DND-41 (cell line): Measurements from ENCODE around the gene CEP55.

Experiments used
- ATAC-seq: fragments of 200-7000 bp; cut with Tn5 transposase; 3 replicates; pipeline ENCODE4 v1.9.1; 2021; ENCODE audit warnings: low read depth; ENCODE audit not compliant: insufficient read depth
- DNase-seq: peaks from one replicate; pipeline ENCODE4 v3.0.0-alpha.2; 2020
- H2AFZ ChIP-seq: 2 replicates; pipeline ENCODE4 v1.6.0; 2012; ENCODE audit warnings: low read depth, low read length
- H3K27ac ChIP-seq: 2 replicates; pipeline ENCODE4 v1.5.1; 2012; ENCODE audit warnings: low read length, inconsistent platforms
- H3K27me3 ChIP-seq: fragments of 200-600 bp; sonication (generic); 2 replicates; pipeline ENCODE4 v1.6.0; 2012; ENCODE audit warnings: low read length, mild to moderate bottlenecking, inconsistent platforms; ENCODE audit not compliant: insufficient read depth, poor library complexity
- H3K36me3 ChIP-seq: 2 replicates; pipeline ENCODE4 v1.5.1; 2012; ENCODE audit warnings: low read length, inconsistent platforms; ENCODE audit not compliant: insufficient read depth
- H3K4me1 ChIP-seq: 2 replicates; pipeline ENCODE4 v1.5.1; 2012; ENCODE audit warnings: mild to moderate bottlenecking, low read length; ENCODE audit not compliant: insufficient read depth
- H3K4me2 ChIP-seq: 2 replicates; pipeline ENCODE4 v1.6.0; 2012; ENCODE audit warnings: mild to moderate bottlenecking, moderate library complexity, low read length, inconsistent platforms; ENCODE audit not compliant: insufficient read depth
- H3K4me3 ChIP-seq, 2 experiments: fragments of 200-600 bp in 1 of 2; shearing (Covaris generic) in 1 of 2; 2 replicates each; pipeline ENCODE4 v1.5.1; 2012 to 2016; ENCODE audit warnings: inconsistent platforms in 2 of 2, low read length in 2 of 2, mild to moderate bottlenecking in 2 of 2, low read depth in 1 of 2, moderate library complexity in 1 of 2
- H3K79me2 ChIP-seq: 2 replicates; pipeline ENCODE4 v1.6.0; 2012; ENCODE audit warnings: low read length, inconsistent platforms; ENCODE audit not compliant: insufficient read depth
- H3K9ac ChIP-seq: 2 replicates; pipeline ENCODE4 v1.6.0; 2012; ENCODE audit warnings: low read depth, mild to moderate bottlenecking, inconsistent platforms, low read length, moderate library complexity
- H3K9me3 ChIP-seq: 2 replicates; pipeline ENCODE4 v1.5.1; 2012; ENCODE audit warnings: low read length, moderate library complexity, mild to moderate bottlenecking, inconsistent platforms; ENCODE audit not compliant: insufficient read depth, severe bottlenecking
- H4K20me1 ChIP-seq: 2 replicates; pipeline ENCODE4 v1.6.0; 2012; ENCODE audit warnings: low read length; ENCODE audit not compliant: insufficient read depth
- EZH2 ChIP-seq: IDR thresholded peaks from 3 replicates; pipeline ENCODE4 v1.6.1; 2012; ENCODE audit warnings: borderline replicate concordance, low read depth, mild to moderate bottlenecking, moderate library complexity, low read length, inconsistent platforms; ENCODE audit not compliant: severe bottlenecking
- TF ChIP-seq, protein P1 (sequence below): IDR thresholded peaks from 2 replicates; pipeline ENCODE4 v1.5.1; 2012; ENCODE audit warnings: borderline replicate concordance, low read length, moderate library complexity, mild to moderate bottlenecking; ENCODE audit not compliant: poor library complexity, severe bottlenecking; ENCODE audit errors: extremely low read depth

The CEP55 gene

DNA sequence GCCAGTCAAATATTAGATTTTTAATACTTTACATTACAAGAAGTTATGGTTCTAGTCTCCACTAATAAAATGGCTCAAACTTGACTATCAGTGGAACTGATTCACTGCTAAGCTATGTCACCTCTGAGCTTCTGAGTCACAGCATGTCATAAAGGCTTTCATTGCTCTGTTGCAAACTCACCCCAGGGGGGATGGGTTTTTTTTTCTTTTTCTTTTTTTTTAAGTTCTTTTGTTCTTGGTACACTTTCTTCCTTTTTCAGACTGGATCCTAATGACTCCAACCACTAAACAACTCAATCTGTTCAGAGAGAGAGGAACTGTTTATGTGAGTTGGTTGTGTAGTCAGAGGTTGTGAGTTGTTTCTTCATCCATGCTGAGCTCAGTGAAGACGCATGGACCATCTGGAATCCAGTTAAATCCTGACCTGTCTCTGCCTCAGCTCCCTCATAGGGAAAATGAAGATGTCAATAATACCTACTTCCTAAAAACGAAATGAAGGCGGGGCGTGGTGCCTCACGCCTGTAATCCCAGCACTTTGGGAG lies 25.2 kb upstream of the CEP55 start:
- Histone ChIP-seq H3K27ac (no peak overlapping the region), H3K4me2 (no peak overlapping the region), H3K27me3 (no peaks in the 10 kb centered on the region), H3K36me3 (no peaks in the 10 kb centered on the region), H3K9me3 (no peaks in the 10 kb centered on the region), H4K20me1 (no peaks in the 10 kb centered on the region), H3K79me2 (no peaks in the 10 kb centered on the region), H3K4me3 (no peak overlapping the region), H3K4me1 (no peaks in the 10 kb centered on the region), H3K9ac (no peak overlapping the region), H2AFZ (no peak overlapping the region)
- TF ChIP-seq, protein P1, sequence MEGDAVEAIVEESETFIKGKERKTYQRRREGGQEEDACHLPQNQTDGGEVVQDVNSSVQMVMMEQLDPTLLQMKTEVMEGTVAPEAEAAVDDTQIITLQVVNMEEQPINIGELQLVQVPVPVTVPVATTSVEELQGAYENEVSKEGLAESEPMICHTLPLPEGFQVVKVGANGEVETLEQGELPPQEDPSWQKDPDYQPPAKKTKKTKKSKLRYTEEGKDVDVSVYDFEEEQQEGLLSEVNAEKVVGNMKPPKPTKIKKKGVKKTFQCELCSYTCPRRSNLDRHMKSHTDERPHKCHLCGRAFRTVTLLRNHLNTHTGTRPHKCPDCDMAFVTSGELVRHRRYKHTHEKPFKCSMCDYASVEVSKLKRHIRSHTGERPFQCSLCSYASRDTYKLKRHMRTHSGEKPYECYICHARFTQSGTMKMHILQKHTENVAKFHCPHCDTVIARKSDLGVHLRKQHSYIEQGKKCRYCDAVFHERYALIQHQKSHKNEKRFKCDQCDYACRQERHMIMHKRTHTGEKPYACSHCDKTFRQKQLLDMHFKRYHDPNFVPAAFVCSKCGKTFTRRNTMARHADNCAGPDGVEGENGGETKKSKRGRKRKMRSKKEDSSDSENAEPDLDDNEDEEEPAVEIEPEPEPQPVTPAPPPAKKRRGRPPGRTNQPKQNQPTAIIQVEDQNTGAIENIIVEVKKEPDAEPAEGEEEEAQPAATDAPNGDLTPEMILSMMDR = no peak
- TF ChIP-seq EZH2 = no peak
- no peak for DNase-seq
- ATAC-seq = no peak

DNA sequence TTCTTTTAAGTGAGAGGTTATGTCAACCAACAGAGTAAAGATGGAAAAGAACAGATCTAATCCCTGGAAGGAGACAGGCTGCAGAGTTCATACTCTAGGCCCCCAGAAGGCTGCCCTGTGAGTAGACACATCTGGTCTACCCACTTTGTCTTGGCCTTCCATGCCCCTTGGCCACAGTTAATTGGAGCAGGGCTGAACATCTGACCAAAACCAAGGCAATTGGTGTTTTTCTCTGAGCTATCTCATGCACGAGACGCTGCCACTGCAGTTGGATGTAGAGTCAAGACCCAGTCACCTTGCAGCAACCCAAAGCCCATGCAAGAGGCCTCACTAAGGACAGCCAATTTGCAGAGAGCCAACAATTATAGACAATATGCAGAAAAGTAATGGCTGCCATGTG lies 23.3 kb upstream of the CEP55 start:
- no peak for TF ChIP-seq EZH2
- TF ChIP-seq, protein P1 = no peak
- no peak for ATAC-seq
- H2AFZ ChIP-seq = no peak overlapping the region
- no peaks in the 10 kb centered on the region for H3K27me3 ChIP-seq
- no peak overlapping the region for H3K9ac ChIP-seq
- H4K20me1 ChIP-seq = no peaks in the 10 kb centered on the region
- H3K9me3 ChIP-seq = no peaks in the 10 kb centered on the region
- no peak overlapping the region for H3K27ac ChIP-seq
- H3K4me1 ChIP-seq = no peaks in the 10 kb centered on the region
- no peaks in the 10 kb centered on the region for H3K79me2 ChIP-seq
- no peak overlapping the region for H3K4me3 ChIP-seq
- no peak overlapping the region for H3K4me2 ChIP-seq
- no peaks in the 10 kb centered on the region for H3K36me3 ChIP-seq
- DNase-seq = no peak

DNA sequence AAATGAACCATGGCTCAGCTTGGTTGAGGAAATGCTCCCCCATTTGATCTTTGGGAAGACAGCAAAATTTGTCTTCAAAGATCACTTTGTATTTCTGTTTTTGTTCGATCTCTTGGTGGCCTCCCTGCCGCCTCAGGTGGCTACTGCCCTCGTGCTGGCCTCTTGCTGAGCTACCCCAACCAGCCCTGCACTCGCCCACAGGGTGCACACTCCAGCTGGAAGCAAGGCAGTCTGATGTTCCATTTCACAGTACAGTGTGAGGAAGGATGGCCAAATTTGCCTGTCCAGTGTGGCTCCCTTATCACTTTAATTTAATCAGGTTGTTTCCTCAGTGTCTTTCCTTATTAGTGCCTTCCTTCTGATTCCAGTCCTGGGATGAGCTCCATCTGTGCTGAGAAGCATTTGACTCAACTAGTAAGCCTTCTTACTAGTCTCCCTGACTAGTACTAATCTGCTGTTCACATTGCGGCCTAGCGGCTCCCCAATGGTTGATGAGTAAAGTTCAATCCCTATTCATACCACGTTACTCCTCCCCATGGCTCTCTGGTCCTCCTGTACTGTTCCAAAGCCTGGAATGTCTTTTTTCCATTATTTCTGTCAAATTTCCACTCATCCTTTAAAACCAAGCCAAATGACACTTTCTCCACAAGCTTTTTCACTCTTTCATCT lies 22.5 kb upstream of the CEP55 start:
- Histone ChIP-seq H3K9me3 (no peaks in the 10 kb centered on the region), H3K4me1 (no peaks in the 10 kb centered on the region), H3K9ac (no peak overlapping the region), H3K79me2 (no peaks in the 10 kb centered on the region), H3K27ac (no peak overlapping the region), H3K4me3 (no peak overlapping the region), H3K4me2 (no peak overlapping the region), H4K20me1 (no peaks in the 10 kb centered on the region), H2AFZ (no peak overlapping the region), H3K27me3 (no peaks in the 10 kb centered on the region), H3K36me3 (no peaks in the 10 kb centered on the region)
- no peak for TF ChIP-seq EZH2
- TF ChIP-seq, protein P1 = no peak
- ATAC-seq (no peak), DNase-seq (no peak)
